Measurements from ENCODE around the gene DSCAML1. TPM values are rescaled to one million over a fixed set of nuclear protein-coding genes. Genes with fewer than 3 reads are reported as not detected.

The DSCAML1 gene
- total RNA-seq, 2 donors from 2014 or later: 0.33 to 1.6 TPM

- Histone ChIP-seq H3K36me3 (replicated peaks in 1 of 2; ENCODE audit: insufficient read depth in 1 of 2, low read depth in 2 of 2) (no peaks in the 10 kb centered on the region), H3K4me3 (no peak overlapping the region), H3K4me1 (no peaks in the 10 kb centered on the region), H3K9me3 (no peaks in the 10 kb centered on the region), H3K27ac (no peak overlapping the region), H3K27me3 (no peaks in the 10 kb centered on the region)
- DNase-seq (no peak), ATAC-seq (no peak)
- intact Hi-C loops (cut with DNase I): no loop called here
- TF ChIP-seq, protein P1, sequence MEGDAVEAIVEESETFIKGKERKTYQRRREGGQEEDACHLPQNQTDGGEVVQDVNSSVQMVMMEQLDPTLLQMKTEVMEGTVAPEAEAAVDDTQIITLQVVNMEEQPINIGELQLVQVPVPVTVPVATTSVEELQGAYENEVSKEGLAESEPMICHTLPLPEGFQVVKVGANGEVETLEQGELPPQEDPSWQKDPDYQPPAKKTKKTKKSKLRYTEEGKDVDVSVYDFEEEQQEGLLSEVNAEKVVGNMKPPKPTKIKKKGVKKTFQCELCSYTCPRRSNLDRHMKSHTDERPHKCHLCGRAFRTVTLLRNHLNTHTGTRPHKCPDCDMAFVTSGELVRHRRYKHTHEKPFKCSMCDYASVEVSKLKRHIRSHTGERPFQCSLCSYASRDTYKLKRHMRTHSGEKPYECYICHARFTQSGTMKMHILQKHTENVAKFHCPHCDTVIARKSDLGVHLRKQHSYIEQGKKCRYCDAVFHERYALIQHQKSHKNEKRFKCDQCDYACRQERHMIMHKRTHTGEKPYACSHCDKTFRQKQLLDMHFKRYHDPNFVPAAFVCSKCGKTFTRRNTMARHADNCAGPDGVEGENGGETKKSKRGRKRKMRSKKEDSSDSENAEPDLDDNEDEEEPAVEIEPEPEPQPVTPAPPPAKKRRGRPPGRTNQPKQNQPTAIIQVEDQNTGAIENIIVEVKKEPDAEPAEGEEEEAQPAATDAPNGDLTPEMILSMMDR (IDR thresholded peaks at IDR 0.05): no peak
- no peak for TF ChIP-seq POLR2A (IDR thresholded peaks at IDR 0.05)
- 54 to 78% methylated on average over 2 to 4 of the region's 4 CpGs for WGBS, 2 donors
These were observed 319.3 kb downstream of the DSCAML1 start for GRCh38 chr11:117477721-117478120.

DNA sequence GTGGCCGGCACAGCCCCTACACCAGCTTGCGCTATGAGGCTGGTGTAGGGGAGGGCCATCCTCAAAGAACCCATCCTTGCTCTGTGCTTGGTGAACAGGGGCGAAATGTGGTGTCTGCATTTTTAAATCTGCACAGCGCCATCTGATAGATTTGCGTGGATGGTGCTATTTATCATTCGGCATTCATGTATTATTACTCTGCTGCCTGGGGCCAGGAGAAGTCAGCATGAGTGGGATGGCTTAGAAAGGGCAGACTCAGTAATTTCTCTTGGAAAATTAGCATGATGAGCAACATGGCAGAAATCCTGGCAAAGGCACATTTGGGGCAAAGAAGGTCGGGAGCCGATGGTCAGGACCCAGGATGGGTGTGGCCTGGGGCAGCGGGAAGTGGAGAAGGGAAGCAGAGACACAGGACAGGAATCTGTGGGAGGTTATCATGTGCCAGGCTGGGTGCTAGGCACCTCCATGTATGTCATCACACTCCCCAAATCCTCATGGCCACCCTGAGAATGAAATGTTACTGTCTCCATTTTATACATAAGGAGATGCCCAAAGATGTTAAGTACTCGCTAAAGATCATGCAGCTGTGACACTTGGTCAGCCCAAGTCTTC is 320.4 kb downstream of the DSCAML1 start:
- no peaks in the 10 kb centered on the region for H3K27me3 ChIP-seq
- intact Hi-C loops (cut with DNase I): no loop called here
- no peak overlapping the region for H3K4me3 ChIP-seq
- TF ChIP-seq POLR2A (IDR thresholded peaks at IDR 0.05): no peak
- TF ChIP-seq, protein P1 (IDR thresholded peaks at IDR 0.05): no peak
- DNase-seq (no peak), ATAC-seq (no peak)
- H3K27ac ChIP-seq: no peak overlapping the region
- H3K4me1 ChIP-seq: no peaks in the 10 kb centered on the region
- H3K36me3 ChIP-seq (replicated peaks in 1 of 2; ENCODE audit: insufficient read depth in 1 of 2, low read depth in 2 of 2): no peaks in the 10 kb centered on the region
- 84 to 85% methylated on average over 10 of the region's 10 CpGs for WGBS, 2 donors
- H3K9me3 ChIP-seq: no peaks in the 10 kb centered on the region

DNA sequence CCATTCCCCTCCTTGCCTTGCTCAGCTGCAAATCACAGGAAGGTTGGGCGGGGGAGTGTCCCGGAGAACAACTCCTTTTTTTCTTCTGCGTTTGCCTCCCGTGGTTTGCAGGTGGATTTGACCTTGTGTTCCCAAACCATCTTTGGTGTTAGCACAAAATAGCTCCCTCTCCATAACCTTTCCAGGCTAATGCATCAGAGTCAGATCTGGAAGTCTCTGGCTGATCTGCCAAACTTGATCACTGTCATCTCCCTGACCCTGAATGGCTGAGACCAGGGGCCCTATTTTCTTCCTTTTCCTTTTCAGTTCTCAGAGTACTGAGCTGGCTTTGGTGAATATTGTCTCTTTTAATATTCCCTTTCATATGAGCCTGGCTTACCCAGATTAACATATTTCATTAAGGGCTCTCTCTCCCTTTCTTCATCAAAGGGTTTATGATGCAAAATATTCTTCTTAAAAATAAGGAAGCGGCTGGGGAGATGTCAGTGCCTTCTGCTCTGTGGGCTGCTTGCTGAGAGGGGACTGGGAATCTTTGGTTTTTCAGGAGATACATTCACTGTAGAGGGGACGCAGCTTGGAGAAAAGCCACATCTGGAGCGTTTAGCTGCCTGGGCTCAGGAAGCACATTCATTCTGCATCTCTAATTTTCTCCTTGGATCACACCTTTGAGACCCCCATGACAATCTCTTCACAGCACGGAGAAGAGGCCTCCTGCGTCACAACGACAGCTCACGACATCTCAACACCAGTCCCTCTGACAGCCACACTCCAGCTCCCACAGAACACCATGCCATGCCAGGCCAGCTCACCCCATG is 321.1 kb downstream of the DSCAML1 start:
- DNase-seq: no peak
- WGBS, 2 donors: 72 to 74% methylated on average over 11 of the region's 11 CpGs

DNA sequence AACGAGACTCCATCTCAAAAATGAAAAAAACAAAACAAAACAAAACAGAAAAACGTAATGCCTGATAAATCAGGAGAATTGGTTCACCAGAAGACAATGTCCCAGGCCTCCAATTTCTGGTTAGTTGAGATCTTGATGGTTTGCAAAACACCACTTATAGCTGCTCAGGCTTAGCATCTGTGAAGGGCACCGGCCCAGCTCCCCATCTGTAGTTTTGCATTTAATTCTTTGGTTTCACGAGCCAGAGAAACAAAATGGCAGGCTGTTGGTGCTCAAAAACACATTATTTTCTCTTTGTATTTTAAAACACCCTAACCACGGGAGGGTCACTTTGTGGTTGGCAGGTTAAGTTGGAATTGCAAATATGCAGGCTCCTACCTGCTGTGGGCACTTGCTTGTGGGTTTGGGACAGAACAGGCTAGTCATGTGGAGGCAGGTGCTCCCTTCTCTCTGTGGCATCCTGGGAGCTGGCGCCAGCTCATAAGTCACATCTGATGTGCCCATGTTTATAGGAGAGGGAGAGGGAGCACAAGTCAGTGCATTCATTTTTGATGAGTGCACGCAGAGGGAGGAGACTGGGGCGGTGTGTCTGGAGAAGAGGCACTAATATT is 323.4 kb downstream of the DSCAML1 start:
- Histone ChIP-seq H3K36me3 (replicated peaks in 1 of 2; ENCODE audit: insufficient read depth in 1 of 2, low read depth in 2 of 2) (no peaks in the 10 kb centered on the region), H3K27ac (no peak overlapping the region), H3K4me3 (no peak overlapping the region), H3K27me3 (no peaks in the 10 kb centered on the region), H3K9me3 (no peaks in the 10 kb centered on the region), H3K4me1 (no peaks in the 10 kb centered on the region)
- intact Hi-C loops (cut with DNase I): no loop called here
- WGBS, 2 donors: 77 to 89% methylated on average over 8 of the region's 8 CpGs
- DNase-seq: no peak
- TF ChIP-seq, protein P1 (IDR thresholded peaks at IDR 0.05): no peak
- no peak for TF ChIP-seq POLR2A (IDR thresholded peaks at IDR 0.05)
- ATAC-seq: no peak

More for the DNA sequence above, 321.1 kb downstream of the DSCAML1 start:
- H3K4me3 ChIP-seq: no peak overlapping the region
- no peaks in the 10 kb centered on the region for H3K27me3 ChIP-seq
- intact Hi-C loops (cut with DNase I): no loop called here
- H3K4me1 ChIP-seq: no peaks in the 10 kb centered on the region
- H3K27ac ChIP-seq: no peak overlapping the region
- TF ChIP-seq, protein P1 (IDR thresholded peaks at IDR 0.05): no peak
- TF ChIP-seq POLR2A (IDR thresholded peaks at IDR 0.05): no peak
- ATAC-seq: no peak
- H3K36me3 ChIP-seq (replicated peaks in 1 of 2; ENCODE audit: insufficient read depth in 1 of 2, low read depth in 2 of 2): no peaks in the 10 kb centered on the region
- no peaks in the 10 kb centered on the region for H3K9me3 ChIP-seq
